ENCODE results near the gene SWT1. TPM values are rescaled to one million over a fixed set of nuclear protein-coding genes. Genes with fewer than 3 reads are reported as not detected.
"Not testable (repeated sequence)": the region's sequence is repeated elsewhere in the genome, so short reads cannot be mapped to it uniquely, and the experiment has no call there.

Gene SWT1
- total and polyA plus RNA-seq, 7 donors = 1.7 to 6.1 (median 3.6) TPM

DNA sequence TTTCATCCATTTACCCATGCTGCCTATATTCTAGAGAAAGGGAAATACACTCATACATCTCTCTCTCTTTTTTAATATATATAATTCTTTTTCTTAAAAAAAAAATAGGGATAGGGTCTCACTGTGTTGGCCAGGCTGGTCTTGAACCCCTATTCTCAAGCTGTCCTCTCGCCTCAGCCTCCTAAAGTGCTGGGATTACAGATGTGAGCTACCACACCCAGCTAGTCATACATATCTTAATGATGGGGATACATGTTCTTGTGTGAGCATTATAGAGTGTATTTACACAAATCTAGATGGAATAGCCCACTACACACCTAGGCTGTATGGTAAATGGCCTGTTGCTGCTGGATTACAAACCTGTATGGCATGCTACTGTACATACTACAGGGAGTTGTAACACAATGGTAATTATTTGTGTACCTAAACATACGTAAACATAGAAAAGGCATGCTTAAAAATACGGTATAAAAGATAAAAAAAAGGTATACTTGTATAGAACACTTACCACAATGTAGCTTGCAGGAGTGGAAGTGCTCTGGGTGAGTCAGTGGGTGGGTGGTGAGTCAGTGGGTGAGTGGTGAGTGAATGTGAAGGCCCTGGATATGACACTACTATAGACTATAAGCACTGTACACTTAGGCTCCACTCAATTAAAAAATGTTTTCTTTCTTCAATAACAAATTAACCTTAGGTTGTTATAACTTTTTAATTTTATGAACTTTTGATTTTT lies 87.2 kb downstream of the SWT1 start:
- Histone ChIP-seq H3K4me1 (peaks cover 3% of the 10 kb centered on the region), H3K36me3 (ENCODE audit: insufficient read depth in 1 of 2, low read depth in 1 of 2) (no peaks in the 10 kb centered on the region), H3K27me3 (ENCODE audit: insufficient read depth in 3 of 3, low read length in 2 of 3) (no peaks in the 10 kb centered on the region), H3K9me3 (no peaks in the 10 kb centered on the region), H3K27ac (no peak overlapping the region), H3K4me3 (no peak overlapping the region)
- WGBS, 3 donors = 96 to 99% (median 96%) methylated on average over 3 of the region's 3 CpGs
- no peak for ATAC-seq
- no peak for TF ChIP-seq CTCF (IDR thresholded peaks at IDR 0.05)
- intact Hi-C loops (cut with DNase I) = loop anchor here in 1 of 2 donors (10.0 kb wide), 1 partner anchor 441 kb away; no protein-coding TSS in a partner anchor
- DNase-seq = no peak

DNA sequence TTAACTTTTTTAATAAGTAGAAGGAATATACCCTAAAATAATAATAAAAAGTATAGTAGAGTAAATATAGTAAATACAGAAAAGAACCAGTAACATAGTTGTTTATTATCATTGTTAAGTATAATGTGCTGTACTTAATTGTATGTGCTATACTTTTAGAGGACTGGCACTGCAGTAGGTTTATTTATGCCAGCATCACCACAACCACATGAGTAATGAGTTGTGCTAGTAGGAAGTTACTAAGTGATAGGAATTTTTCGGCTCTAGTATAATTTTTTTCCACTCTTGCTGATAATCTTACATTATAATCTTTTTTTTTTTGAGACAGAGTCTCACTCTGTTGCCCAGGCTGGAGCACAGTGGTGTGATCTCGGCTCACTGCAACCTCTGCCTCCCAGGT lies 88.5 kb downstream of the SWT1 start:
- intact Hi-C loops (cut with DNase I) = loop anchor here in 1 of 2 donors (10.0 kb wide), 1 partner anchor 439 kb away; no protein-coding TSS in a partner anchor
- 93 to 96% (median 96%) methylated on average over 2 of the region's 2 CpGs for WGBS, 3 donors
- no peak overlapping the region for H3K27ac ChIP-seq
- no peak overlapping the region for H3K4me3 ChIP-seq
- ATAC-seq = no peak
- H3K36me3 ChIP-seq (ENCODE audit: insufficient read depth in 1 of 2, low read depth in 1 of 2) = no peaks in the 10 kb centered on the region
- H3K27me3 ChIP-seq (ENCODE audit: insufficient read depth in 3 of 3, low read length in 2 of 3) = no peaks in the 10 kb centered on the region
- no peaks in the 10 kb centered on the region for H3K9me3 ChIP-seq
- DNase-seq = no peak
- H3K4me1 ChIP-seq = no peaks in the 10 kb centered on the region
- TF ChIP-seq CTCF (IDR thresholded peaks at IDR 0.05) = no peak

DNA sequence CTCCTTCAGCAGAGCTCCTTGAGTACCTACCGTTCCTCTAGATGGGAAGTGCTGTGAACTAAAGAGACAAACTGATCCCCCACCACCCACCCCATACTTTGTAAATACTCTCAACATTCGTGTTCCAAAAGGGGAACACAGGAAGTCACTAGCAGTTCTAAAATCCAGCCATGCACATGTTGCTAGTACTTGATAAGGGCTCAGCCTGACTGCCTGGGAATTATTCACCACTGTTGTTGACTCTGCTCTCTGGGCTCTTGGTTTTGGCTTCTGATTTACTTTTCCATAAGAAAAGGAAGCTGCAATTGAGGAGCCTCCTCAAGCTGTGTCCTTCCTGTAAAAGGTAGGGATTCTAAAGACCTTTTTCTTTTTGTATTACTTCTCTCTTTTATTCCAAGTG lies 92.6 kb downstream of the SWT1 start:
- intact Hi-C loops (cut with DNase I) = loop anchor here in 1 of 2 donors (10.0 kb wide), 1 partner anchor 435 kb away; no protein-coding TSS in a partner anchor
- no peak overlapping the region for H3K4me3 ChIP-seq
- H3K9me3 ChIP-seq = no peaks in the 10 kb centered on the region
- H3K27me3 ChIP-seq (ENCODE audit: insufficient read depth in 3 of 3, low read length in 2 of 3) = no peaks in the 10 kb centered on the region
- H3K4me1 ChIP-seq = no peaks in the 10 kb centered on the region
- DNase-seq (no peak), ATAC-seq (no peak)
- WGBS, 3 donors = 62 to 77% (median 64%) methylated on average over 2 of the region's 2 CpGs
- no peaks in the 10 kb centered on the region for H3K36me3 ChIP-seq (ENCODE audit: insufficient read depth in 1 of 2, low read depth in 1 of 2)
- TF ChIP-seq CTCF (IDR thresholded peaks at IDR 0.05) = no peak
- H3K27ac ChIP-seq = no peak overlapping the region

DNA sequence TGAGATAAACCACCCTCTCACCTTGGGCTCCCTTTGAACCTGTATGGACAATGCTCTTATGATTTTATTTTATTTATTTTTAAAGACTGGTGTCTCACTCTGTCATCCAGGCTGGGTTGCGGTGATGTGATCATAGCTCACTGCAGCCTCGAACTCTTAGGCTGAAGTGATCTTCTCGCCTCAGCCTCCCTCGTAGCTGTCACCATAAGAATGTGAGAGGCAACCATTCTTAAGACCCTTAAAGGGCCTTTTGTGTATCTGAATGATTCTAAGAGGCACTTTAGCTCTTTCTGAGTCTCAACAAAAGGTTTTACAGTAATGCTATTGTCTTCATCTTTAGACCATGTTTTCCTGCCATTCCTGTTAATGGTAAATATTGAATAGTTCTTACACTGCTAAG lies 93.1 kb downstream of the SWT1 start:
- H3K4me1 ChIP-seq = no peaks in the 10 kb centered on the region
- no peak for ATAC-seq
- H3K27me3 ChIP-seq (ENCODE audit: insufficient read depth in 3 of 3, low read length in 2 of 3) = no peaks in the 10 kb centered on the region
- DNase-seq = no peak
- no peaks in the 10 kb centered on the region for H3K9me3 ChIP-seq
- no peaks in the 10 kb centered on the region for H3K36me3 ChIP-seq (ENCODE audit: insufficient read depth in 1 of 2, low read depth in 1 of 2)
- TF ChIP-seq CTCF (IDR thresholded peaks at IDR 0.05) = no peak
- WGBS, 3 donors = 94 to 97% (median 96%) methylated on average over 4 of the region's 4 CpGs
- H3K4me3 ChIP-seq = no peak overlapping the region
- H3K27ac ChIP-seq = no peak overlapping the region
- intact Hi-C loops (cut with DNase I) = no loop called here

DNA sequence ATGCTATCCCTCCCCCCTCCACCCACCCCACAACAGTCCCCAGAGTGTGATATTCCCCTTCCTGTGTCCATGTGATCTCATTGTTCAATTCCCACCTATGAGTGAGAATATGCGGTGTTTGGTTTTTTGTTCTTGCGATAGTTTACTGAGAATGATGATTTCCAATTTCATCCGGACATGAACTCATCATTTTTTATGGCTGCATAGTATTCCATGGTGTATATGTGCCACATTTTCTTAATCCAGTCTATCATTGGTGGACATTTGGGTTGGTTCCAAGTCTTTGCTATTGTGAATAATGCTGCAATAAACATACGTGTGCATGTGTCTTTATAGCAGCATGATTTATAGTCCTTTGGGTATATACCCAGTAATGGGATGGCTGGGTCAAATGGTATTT lies 95.0 kb downstream of the SWT1 start:
- H3K27ac ChIP-seq; ATAC-seq; H3K36me3 ChIP-seq (ENCODE audit: insufficient read depth in 1 of 2, low read depth in 1 of 2); H3K4me3 ChIP-seq; H3K27me3 ChIP-seq (ENCODE audit: insufficient read depth in 3 of 3, low read length in 2 of 3); H3K4me1 ChIP-seq; DNase-seq; H3K9me3 ChIP-seq; intact Hi-C loops (cut with DNase I): not testable (repeated sequence)
- 91 to 100% (median 97%) methylated on average over 3 of the region's 4 CpGs for WGBS, 3 donors

- H3K4me1 ChIP-seq; DNase-seq; H3K27ac ChIP-seq; H3K27me3 ChIP-seq (ENCODE audit: insufficient read depth in 3 of 3, low read length in 2 of 3); intact Hi-C loops (cut with DNase I); H3K4me3 ChIP-seq; H3K9me3 ChIP-seq; ATAC-seq; H3K36me3 ChIP-seq (ENCODE audit: insufficient read depth in 1 of 2, low read depth in 1 of 2): not testable (repeated sequence)
- no CpG with 5 or more reads among the region's 1 CpG for WGBS, 3 donors
These were observed 95.4 kb downstream of the SWT1 start for GRCh38 chr1:185252404-185252803.

- H3K4me3 ChIP-seq = not testable (repeated sequence)
These were observed 98.6 kb downstream of the SWT1 start for GRCh38 chr1:185255595-185255994.

More at GRCh38 chr1:185255595-185255994, 98.6 kb downstream of the SWT1 start:
- intact Hi-C loops (cut with DNase I); ATAC-seq; DNase-seq; H3K36me3 ChIP-seq (ENCODE audit: insufficient read depth in 1 of 2, low read depth in 1 of 2); H3K27me3 ChIP-seq (ENCODE audit: insufficient read depth in 3 of 3, low read length in 2 of 3); H3K9me3 ChIP-seq; H3K27ac ChIP-seq; H3K4me1 ChIP-seq: not testable (repeated sequence)
- 83 to 94% (median 87%) methylated on average over 4 to 5 of the region's 6 CpGs for WGBS, 3 donors
